Smooth muscle cell of the brain vasculature (primary cell): ENCODE measurements around the gene PFDN6.

Experiments used
- DNase-seq: peaks from one replicate; pipeline ENCODE4 v3.0.0-alpha.2; 2012; ENCODE audit warnings: low read depth, low spot score

Gene PFDN6

DNA sequence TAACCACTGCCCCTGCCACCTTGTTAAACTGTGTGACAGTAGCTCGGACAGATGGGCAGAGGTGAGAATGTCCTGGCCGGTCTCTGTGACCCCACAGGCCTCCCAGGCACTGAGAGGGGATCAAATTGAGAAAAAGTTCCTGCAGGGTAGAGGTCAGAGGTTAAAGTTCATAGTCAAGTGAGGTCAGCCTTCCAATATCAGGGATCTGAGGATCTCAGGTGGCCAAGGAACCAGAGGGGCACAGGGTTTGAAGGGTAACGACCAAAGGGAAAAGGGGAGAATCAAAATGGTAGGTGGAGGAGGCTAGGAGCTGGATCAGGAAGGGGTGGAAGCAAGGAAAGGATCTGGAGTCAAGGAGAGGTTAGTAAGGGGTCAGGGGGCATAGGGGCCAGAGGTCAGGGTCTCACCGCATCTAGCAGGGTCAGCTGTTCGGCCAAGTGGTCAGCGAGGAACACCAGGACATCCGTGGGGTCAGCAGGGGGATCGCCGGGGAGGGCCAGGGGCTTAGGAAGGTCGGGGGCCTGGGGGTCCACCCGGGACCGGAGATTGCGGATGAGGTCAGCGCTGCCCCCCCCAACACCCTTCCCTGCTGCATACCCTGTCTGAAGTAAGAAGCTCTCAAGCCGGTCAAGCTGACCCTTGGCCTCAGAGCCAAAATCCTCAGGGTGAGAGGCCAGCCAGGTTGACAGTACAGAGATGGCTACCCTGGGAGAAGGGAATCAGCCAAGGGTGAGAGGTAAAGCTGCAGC is 6.4 kb downstream of the PFDN6 start:
- no peak for DNase-seq

- no peak for DNase-seq
These were observed 7.5 kb downstream of the PFDN6 start for GRCh38 chr6:33296797-33297405.

DNA sequence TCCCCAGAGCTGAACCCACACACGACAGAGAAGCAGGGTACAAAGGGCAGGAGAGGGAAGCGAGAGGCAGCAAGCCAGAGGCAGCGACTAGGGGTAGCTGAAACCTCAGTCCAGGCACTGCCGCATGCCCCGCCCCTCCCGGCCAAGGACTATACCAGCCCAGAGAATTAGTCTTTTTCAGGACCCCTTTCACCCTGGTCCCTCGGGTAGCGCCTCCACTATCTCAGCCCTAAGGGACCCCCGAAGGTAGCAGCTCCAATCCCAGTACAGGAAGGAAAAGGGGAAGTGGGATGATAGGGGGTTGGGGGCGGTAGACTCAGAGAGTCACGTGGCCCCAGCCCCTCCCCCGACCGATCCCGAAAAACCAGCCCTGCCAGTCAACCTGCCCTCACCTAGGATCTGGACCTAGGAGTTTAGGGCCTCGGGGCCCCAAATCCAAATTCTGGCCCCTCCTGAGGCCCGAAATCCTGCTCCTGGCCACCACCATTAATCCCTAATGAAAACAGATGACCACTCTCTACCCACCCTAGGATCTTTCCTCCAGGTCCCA is 8.1 kb downstream of the PFDN6 start:
- no peak for DNase-seq

- DNase-seq = no peak
These were observed 8.8 kb downstream of the PFDN6 start for GRCh38 chr6:33297956-33298772.

DNA sequence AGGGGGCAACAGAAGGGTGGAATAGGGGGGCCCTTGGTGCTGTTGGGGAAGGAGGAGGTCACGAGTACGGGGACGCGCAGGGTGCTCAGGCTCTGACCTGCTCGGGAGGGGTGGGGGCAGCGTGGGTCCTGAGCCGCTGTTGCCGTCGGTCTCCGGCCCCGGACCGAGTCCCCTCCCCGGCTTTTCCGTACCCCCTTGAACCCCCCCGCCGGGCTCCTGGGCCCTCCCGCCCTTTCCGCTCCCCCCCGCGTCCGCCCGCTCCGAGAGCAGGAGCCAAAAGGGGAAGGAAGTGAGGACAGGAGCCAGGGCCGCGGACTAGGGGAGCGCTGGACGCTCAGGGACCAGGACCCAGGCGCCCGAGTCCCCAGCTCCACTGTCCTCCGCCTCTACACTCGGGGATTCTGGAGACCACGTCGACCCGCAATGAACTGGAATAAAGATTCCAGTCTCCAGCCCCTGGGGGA is 9.4 kb downstream of the PFDN6 start, which contains the start of gene RGL2:
TSS of gene RGL2 (minus strand) at position 170 of the 464 bp plus-strand sequence. CDS start 332 bp downstream, outside the sequence.
- DNase-seq = no peak

- peak; percentile 77 for DNase-seq
These were observed 10.0 kb downstream of the PFDN6 start for GRCh38 chr6:33299237-33299944.

DNA sequence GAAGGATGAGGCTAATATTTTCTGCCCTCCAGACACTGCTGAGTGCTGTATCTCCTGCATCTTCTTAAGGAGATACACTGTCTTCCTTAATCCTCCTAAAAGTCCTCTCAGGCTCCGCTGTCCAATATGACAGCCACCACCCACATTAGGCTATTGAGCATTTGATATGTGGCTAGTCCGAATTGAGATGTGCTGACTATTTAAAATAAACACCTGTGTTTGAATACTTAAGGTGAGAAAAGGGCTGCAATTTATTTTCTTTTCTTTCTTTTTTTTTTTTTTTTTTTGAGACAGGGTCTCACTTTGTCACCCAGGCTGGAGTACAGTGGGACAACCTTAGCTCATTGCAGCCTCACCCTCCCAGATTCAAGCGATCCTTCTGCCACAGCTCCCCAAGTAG is 12.5 kb downstream of the PFDN6 start:
- no peak for DNase-seq

- DNase-seq = no peak
These were observed 14.8 kb downstream of the PFDN6 start for GRCh38 chr6:33304216-33304615.

GRCh38 chr6:33305052-33305451 is 15.7 kb downstream of the PFDN6 start:
- DNase-seq = no peak

DNA sequence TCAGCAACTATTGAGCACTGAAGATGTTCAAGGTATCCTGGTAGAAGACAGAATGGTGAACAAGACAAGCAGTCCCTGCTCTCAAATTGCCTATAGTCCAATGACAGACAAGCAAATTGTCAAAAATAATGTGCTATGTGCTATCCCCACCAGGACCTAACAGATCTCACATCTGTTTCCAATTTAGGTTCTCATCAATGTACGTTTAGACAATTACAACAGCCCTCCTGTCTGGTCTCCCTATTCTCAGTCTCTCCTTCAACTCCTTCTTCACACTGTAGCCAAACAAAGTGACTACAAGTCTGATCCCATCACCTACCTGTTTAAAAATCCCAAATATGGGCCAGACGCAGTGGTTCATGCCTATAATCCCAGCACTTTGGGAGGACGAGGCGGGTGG is 17.0 kb downstream of the PFDN6 start:
- no peak for DNase-seq

DNA sequence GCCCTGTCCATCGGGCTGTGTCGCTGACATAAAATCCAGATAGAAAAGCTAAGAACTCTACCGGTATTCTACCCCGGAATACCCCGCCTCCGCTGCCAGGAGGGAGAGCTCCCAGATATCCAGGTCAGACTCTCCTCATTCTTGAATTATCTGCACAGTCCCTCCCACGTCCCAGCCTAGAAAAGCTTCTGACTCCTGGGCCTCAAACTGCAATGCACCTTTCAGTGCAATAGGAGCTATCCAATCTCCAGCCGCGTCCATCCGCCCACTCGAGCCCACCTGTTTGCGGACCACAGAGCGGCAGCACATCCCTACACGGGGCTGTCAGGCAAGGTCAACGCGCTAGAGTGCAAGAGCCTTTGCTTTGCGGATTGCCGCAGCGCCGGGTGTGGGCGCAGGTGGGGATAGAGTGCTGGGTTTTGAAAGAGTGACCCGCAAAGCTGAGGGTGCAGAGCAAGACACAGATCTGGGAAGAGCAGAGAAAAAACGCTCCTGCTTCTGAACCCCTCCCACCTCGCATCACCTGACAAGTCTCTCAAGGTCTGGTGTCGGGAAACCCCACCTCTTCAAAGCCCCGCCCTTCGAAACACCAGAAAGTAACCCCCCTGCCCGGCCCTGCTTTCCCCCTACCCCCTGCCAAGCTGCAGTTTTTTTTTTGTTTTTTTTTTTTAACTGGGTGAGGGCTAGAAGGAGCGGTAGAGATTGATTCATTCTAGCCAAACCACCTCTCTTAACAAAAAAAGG is 23.1 kb downstream of the PFDN6 start:
- DNase-seq = no peak

DNA sequence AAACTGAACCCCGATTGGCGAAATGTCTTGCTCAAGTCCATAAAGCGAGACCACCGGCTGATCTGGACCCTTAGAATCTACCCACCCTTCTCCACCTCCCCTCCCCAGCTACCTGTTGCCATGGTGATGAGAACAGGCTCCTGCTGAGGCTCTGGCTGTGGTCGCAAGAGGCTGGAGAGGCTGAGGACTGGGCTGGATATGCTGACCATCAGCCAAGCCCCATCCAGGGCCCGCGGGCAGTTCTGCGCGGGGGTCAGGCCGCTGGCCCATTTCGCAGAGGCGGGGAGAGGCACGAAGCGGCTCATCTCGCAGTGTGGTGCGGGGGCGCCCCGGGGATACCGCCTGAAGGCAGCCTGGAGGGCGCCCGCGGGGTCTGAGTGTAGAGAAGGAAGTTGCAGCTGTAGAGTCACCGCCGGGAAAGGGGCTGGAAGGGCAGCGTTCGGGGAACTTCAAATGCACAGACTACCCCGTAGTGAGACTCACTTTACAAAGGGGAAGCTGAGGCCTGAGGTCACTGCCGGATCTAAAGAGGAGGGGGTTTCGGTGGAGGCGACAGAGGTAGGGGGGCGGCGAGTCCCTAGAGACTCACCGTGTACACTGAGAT is 23.8 kb downstream of the PFDN6 start:
- DNase-seq = no peak

GRCh38 chr6:33313709-33314514 is 24.5 kb downstream of the PFDN6 start, which contains the start of gene TAPBP:
Gene TAPBP, minus strand, starts transcription at chr6:33314078. Its CDS starts 37 bp downstream, at chr6:33314041.
- no peak for DNase-seq

GRCh38 chr6:33314515-33314942 is 25.1 kb downstream of the PFDN6 start:
- DNase-seq = no peak

- no peak for DNase-seq
These were observed 25.8 kb downstream of the PFDN6 start for GRCh38 chr6:33314943-33315792.

- no peak for DNase-seq
These were observed 26.6 kb downstream of the PFDN6 start for GRCh38 chr6:33315793-33316602.
